Choroid plexus epithelial cell (primary cell): Measurements from ENCODE around the gene LEUTX.
"Not testable (repeated sequence)": the region's sequence is repeated elsewhere in the genome, so short reads cannot be mapped to it uniquely, and the experiment has no call there.

Experiments used
- DNase-seq: peaks from one replicate; pipeline ENCODE4 v3.0.0-alpha.2; 2010; ENCODE audit warnings: low read depth
- H3K4me3 ChIP-seq: 2 replicates; pipeline ENCODE4 v1.5.1; 2011; ENCODE audit warnings: low read depth, mild to moderate bottlenecking, control low read depth, low read length, moderate library complexity
- TF ChIP-seq, protein P1 (sequence below): conservative IDR thresholded peaks from 2 replicates; pipeline ENCODE4 v1.5.1; 2011; ENCODE audit warnings: low read depth, mild to moderate bottlenecking, control low read depth, inconsistent platforms, low read length, moderate library complexity

The LEUTX gene

DNA sequence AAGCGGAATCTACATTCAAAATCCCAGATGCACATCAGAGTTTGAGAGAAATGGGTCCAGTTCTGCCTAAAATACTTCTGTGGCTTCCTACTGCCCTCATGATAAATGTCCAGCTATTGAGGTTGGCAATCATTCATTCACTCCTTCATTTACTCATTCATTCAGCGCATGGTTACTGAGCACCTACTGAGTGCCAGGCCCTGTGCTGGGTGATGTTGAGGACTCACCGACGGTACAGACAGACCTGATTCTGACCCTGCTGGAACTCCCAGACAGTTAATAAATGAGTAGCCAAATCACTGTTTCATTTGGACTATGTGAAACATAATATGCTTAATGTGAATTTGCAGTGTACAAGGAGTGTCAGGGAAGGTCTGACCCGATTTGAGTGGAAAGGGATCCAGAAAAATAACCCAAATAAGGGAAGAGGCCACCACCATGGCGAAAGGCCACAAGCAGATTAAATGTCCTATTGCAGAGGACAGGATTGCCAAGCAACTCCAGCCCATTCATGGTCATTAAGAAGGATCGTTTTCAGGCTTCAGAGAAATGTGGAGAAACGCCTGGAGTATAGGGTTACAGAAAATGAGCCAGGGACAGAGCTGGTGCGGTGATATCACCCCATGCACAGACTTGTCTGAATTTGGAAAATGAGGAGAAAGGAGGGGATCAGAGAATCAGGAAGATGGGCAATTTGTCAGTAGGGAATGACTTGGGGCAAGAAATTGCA, 34.8 kb downstream of the LEUTX start:
- H3K4me3 ChIP-seq = no peak overlapping the region
- TF ChIP-seq, protein P1, sequence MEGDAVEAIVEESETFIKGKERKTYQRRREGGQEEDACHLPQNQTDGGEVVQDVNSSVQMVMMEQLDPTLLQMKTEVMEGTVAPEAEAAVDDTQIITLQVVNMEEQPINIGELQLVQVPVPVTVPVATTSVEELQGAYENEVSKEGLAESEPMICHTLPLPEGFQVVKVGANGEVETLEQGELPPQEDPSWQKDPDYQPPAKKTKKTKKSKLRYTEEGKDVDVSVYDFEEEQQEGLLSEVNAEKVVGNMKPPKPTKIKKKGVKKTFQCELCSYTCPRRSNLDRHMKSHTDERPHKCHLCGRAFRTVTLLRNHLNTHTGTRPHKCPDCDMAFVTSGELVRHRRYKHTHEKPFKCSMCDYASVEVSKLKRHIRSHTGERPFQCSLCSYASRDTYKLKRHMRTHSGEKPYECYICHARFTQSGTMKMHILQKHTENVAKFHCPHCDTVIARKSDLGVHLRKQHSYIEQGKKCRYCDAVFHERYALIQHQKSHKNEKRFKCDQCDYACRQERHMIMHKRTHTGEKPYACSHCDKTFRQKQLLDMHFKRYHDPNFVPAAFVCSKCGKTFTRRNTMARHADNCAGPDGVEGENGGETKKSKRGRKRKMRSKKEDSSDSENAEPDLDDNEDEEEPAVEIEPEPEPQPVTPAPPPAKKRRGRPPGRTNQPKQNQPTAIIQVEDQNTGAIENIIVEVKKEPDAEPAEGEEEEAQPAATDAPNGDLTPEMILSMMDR = no peak
- DNase-seq = no peak

DNA sequence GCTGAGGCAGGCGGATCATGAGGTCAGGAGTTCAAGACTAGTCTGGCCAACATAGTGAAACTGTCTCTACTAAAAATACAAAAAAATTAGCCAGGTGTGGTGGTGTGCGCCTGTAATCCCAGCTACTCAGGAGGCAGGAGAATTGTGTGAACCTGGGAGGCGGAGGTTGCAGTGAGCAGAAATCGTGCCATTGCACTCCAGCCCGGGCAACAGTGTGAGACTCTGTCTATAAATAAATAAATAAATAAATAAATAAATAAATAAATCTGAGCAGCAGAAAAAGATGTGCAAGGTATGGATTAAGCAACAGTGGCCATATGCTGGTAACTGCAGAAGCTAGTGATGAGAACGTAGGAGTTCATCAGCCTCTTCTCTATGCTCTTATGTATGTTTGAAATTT, 35.5 kb downstream of the LEUTX start:
- not testable (repeated sequence) for DNase-seq, H3K4me3 ChIP-seq

DNA sequence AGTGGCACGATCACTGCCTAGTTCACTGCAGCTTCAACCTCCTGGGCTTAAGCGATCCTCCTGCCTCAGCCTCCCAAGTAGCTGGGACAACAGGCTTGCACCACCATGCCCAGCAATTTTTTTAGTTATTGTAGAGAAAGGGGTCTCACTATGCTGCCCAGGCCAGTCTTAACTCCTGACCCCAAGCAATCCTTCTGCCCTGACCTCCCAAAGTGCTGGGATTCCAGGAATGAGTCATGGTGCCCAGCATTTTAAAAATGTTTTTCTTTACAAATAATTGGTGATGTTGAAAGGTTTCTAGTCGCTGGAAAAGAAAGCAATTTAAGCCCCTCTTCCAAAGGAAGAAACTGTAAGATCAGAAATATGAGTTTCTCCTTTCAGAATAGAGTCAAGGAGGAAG, 35.9 kb downstream of the LEUTX start:
- TF ChIP-seq, protein P1 = no peak
- no peak overlapping the region for H3K4me3 ChIP-seq
- DNase-seq = peak; percentile 23

DNA sequence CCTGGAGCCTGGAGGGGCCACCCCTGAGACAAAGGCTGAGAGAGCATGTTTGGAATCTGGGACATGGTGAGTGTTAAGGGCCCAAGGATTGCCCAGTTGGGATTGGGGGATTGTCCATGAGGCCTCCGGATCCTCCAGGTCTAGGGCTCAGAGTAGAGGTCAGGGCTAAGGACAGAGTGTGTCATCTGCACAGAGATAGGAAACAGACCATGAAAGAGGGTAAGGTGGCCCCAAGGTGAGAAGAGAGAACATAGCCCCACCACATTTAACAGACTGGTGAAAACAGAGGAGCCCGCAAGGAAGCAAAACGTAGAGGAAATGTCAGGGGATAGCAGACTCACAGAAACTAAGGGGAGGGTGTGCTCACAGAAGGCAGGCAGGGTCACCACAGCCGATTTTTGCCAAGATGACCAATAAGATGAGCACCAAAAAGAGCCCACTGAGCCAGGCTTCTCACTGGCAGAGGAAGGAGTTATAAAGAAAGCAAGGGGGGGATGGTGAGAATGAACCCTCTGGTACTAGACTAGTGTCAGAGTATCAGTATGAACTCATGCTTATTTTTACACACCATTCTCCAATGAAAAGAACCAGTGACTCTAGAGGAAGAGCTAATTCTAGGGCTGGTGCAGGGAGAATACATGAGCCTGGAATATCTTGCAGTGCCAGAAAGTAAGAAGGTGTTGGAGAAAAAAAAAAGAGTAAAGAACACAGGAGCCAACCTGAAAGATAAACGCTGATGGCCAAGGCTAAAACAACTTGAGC, 37.8 kb downstream of the LEUTX start:
- TF ChIP-seq, protein P1 = no peak
- no peak overlapping the region for H3K4me3 ChIP-seq
- DNase-seq = no peak

DNA sequence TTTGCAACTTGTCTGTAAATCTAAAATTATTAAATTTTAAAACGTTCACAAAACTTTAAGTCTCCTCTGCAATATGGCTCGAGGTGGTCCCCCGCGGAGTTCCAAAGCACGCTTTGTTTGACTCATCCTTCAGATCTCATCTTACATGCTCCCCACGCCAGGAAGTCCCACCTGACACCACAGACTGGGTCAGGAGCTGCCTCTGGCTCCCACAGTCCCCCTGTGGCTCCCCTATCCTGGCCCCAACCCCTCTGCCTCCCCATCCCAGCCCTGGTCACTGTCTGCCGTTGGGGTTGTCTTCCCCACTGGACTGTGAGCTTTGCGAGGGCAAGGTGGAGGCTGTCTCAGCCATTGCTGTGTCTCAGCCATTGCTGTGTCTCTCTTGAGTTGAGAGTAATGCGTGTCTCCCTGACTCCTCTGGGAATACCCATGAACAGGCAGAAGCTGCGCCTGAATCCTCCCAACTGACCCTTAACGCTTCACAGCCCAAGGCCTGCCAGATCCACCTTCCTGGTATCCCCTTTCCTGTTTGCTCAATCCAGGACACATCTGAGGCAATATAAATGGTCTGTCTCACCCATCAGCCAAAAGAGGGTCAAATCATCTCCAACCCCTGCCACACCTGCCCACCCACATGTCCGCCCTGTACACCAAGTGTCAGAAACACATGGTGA, 39.4 kb downstream of the LEUTX start:
- DNase-seq = no peak
- no peak overlapping the region for H3K4me3 ChIP-seq
- TF ChIP-seq, protein P1 = no peak

DNA sequence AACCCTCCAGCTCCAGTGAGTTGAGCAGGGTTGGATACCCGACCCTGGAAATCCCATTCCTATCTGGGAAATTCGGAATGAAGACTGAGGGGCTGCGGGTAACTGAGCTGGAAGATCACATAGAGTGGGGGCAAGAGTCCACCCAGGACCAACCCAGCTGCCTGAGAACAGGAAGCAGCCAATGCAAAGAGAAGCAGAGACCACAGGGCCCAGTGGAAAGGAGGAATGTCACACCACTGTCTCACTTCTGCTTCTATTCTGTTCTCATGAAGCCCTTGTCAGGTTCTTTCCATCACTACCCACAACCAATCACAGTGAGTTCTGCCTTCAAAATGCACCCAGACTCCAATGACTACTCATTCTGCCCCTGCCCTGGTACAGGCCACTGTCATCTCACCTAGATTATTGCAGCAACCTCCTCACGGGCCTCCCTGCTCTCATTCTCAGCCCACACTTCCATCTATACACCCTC, 40.0 kb downstream of the LEUTX start:
- no peak for DNase-seq
- no peak overlapping the region for H3K4me3 ChIP-seq
- TF ChIP-seq, protein P1 = no peak

DNA sequence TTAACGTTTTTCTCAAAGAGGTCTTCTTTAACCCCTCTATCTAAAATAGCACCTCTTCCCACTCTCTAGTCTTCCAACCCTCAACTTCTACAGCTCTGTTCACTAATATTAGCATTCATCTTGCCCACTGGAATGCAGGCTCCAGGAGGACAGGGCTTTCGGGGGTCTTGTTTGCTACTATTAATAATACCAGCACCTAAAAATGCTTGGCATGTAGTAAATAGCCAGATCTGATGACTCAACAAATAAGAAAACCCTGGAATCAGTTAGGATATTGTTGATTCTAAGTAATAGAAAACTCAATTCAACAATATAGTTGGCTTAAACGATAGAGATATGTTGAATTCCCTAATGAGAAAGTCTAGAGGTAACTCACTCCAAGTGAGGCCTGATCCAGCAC, 41.1 kb downstream of the LEUTX start:
- no peak for DNase-seq
- no peak overlapping the region for H3K4me3 ChIP-seq
- TF ChIP-seq, protein P1 = no peak
